ENCODE measurements around the gene CSNK1G1.

DNA sequence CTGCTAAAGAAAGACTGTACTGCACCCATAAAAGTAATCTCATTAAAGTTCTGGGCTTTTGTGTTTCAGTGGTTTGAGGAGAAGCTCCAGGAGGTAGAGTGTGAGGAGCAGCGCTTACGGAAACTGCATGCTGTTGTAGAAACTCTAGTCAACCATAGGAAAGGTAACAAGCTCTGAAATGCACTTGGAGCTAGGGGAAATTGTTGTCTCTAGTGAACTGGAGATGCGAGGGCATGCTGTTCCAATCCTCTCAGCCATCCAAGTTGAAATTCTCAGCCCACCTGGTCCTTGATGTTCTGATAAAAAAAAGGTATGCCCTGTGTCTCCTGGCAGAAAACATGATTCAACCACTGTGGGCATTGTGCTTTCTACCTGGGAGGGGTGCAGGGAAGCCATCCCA is 225.8 kb downstream of the CSNK1G1 start:
- TF ChIP-seq POLR2AphosphoS5 (IDR thresholded peaks at IDR 0.05): no peak
- TF ChIP-seq, protein P1, sequence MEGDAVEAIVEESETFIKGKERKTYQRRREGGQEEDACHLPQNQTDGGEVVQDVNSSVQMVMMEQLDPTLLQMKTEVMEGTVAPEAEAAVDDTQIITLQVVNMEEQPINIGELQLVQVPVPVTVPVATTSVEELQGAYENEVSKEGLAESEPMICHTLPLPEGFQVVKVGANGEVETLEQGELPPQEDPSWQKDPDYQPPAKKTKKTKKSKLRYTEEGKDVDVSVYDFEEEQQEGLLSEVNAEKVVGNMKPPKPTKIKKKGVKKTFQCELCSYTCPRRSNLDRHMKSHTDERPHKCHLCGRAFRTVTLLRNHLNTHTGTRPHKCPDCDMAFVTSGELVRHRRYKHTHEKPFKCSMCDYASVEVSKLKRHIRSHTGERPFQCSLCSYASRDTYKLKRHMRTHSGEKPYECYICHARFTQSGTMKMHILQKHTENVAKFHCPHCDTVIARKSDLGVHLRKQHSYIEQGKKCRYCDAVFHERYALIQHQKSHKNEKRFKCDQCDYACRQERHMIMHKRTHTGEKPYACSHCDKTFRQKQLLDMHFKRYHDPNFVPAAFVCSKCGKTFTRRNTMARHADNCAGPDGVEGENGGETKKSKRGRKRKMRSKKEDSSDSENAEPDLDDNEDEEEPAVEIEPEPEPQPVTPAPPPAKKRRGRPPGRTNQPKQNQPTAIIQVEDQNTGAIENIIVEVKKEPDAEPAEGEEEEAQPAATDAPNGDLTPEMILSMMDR (IDR thresholded peaks at IDR 0.05; ENCODE audit: poor library complexity, severe bottlenecking): no peak
- no peak for TF ChIP-seq EZH2 (IDR thresholded peaks at IDR 0.05; ENCODE audit: borderline replicate concordance, insufficient read depth, low read length, poor library complexity, severe bottlenecking)
